H9 (cell line): ENCODE data around the gene GOLGA8A. TPM values are rescaled to one million over a fixed set of nuclear protein-coding genes. Genes with fewer than 3 reads are reported as not detected.

Experiments
- DNase-seq: peaks from one replicate; pipeline ENCODE4 v3.0.0-alpha.2; 2017
- H2AFZ ChIP-seq: one replicate; pipeline ENCODE4 v1.6.1; 2013; ENCODE audit warnings: mild to moderate bottlenecking, low read length, control low read depth, moderate library complexity
- H2AK5ac ChIP-seq: 2 replicates; pipeline ENCODE4 v1.6.1; 2013; ENCODE audit warnings: low read length, control low read depth, mixed read lengths; ENCODE audit not compliant: insufficient read length
- H2BK120ac ChIP-seq: one replicate; pipeline ENCODE4 v1.6.1; 2013; ENCODE audit warnings: low read depth, mild to moderate bottlenecking, low read length, control low read depth, inconsistent platforms; ENCODE audit not compliant: poor library complexity, severe bottlenecking
- H2BK12ac ChIP-seq: 2 replicates; pipeline ENCODE4 v1.6.1; 2013; ENCODE audit warnings: low read length, control low read depth, mixed read lengths, low read depth; ENCODE audit not compliant: insufficient read length
- H2BK15ac ChIP-seq: 2 replicates; pipeline ENCODE4 v1.6.1; 2013; ENCODE audit warnings: low read depth, low read length, control low read depth
- H2BK20ac ChIP-seq: one replicate; pipeline ENCODE4 v1.6.1; 2013; ENCODE audit warnings: low read depth, mild to moderate bottlenecking, low read length, control low read depth, inconsistent platforms; ENCODE audit not compliant: poor library complexity, severe bottlenecking
- H2BK5ac ChIP-seq: 2 replicates; pipeline ENCODE4 v1.6.1; 2013; ENCODE audit warnings: low read length, control low read depth, mixed read lengths; ENCODE audit not compliant: insufficient read length
- H3K14ac ChIP-seq: 2 replicates; pipeline ENCODE4 v1.6.1; 2013; ENCODE audit warnings: low read length, control low read depth; ENCODE audit not compliant: insufficient read depth
- H3K18ac ChIP-seq: 2 replicates; pipeline ENCODE4 v1.6.1; 2013; ENCODE audit warnings: low read depth, mild to moderate bottlenecking, mixed read lengths, low read length, control low read depth; ENCODE audit not compliant: insufficient read length
- H3K23ac ChIP-seq: 2 replicates; pipeline ENCODE4 v1.6.1; 2013; ENCODE audit warnings: low read length, control low read depth, mixed read lengths, low read depth; ENCODE audit not compliant: insufficient read length
- H3K23me2 ChIP-seq: 2 replicates; pipeline ENCODE4 v1.6.1; 2013; ENCODE audit warnings: low read depth, mild to moderate bottlenecking, mixed read lengths, low read length, control low read depth; ENCODE audit not compliant: insufficient read length, poor library complexity, severe bottlenecking
- H3K27ac ChIP-seq: 2 replicates; pipeline ENCODE4 v1.5.1; 2013; ENCODE audit warnings: low read length, control low read depth, mixed read lengths, low read depth; ENCODE audit not compliant: insufficient read length
- H3K27me3 ChIP-seq: 2 replicates; pipeline ENCODE4 v1.6.1; 2013; ENCODE audit warnings: low read length, control low read depth, inconsistent platforms; ENCODE audit not compliant: insufficient read depth
- H3K4ac ChIP-seq: 2 replicates; pipeline ENCODE4 v1.6.1; 2013; ENCODE audit warnings: low read depth, mild to moderate bottlenecking, control low read depth, inconsistent platforms, low read length, moderate library complexity
- H3K4me1 ChIP-seq: 2 replicates; pipeline ENCODE4 v1.6.1; 2013; ENCODE audit warnings: low read length, control low read depth, inconsistent platforms; ENCODE audit not compliant: insufficient read depth
- H3K4me2 ChIP-seq: 2 replicates; pipeline ENCODE4 v1.6.1; 2013; ENCODE audit warnings: low read length, control low read depth, mixed read lengths; ENCODE audit not compliant: insufficient read length, insufficient read depth
- H3K56ac ChIP-seq: 2 replicates; pipeline ENCODE4 v1.6.1; 2013; ENCODE audit warnings: low read depth, mild to moderate bottlenecking, mixed read lengths, low read length, control low read depth; ENCODE audit not compliant: insufficient read length
- H3K79me1 ChIP-seq: 2 replicates; pipeline ENCODE4 v1.6.1; 2013; ENCODE audit warnings: low read depth, mild to moderate bottlenecking, moderate library complexity, low read length, control low read depth, inconsistent platforms; ENCODE audit not compliant: insufficient read depth, poor library complexity, severe bottlenecking
- H3K79me2 ChIP-seq: 2 replicates; pipeline ENCODE4 v1.6.1; 2013; ENCODE audit warnings: low read length, control low read depth, inconsistent platforms; ENCODE audit not compliant: insufficient read depth
- H3K9ac ChIP-seq: 2 replicates; pipeline ENCODE4 v1.6.1; 2013; ENCODE audit warnings: low read length, control low read depth, mixed read lengths; ENCODE audit not compliant: insufficient read length; ENCODE audit errors: extremely low read depth
- H3K9me3 ChIP-seq: one replicate; pipeline ENCODE4 v1.6.1; 2013; ENCODE audit warnings: low read depth, low read length, inconsistent platforms; ENCODE audit not compliant: control insufficient read depth
- H3T11ph ChIP-seq: one replicate; pipeline ENCODE4 v1.6.1; 2013; ENCODE audit warnings: mild to moderate bottlenecking, low read length, control low read depth, inconsistent platforms
- H4K20me1 ChIP-seq: one replicate; pipeline ENCODE4 v1.6.1; 2013; ENCODE audit not compliant: control insufficient read depth, insufficient read length, insufficient read depth
- H4K5ac ChIP-seq: 2 replicates; pipeline ENCODE4 v1.6.1; 2013; ENCODE audit warnings: low read depth, mild to moderate bottlenecking, mixed read lengths, low read length, control low read depth; ENCODE audit not compliant: insufficient read length
- H4K8ac ChIP-seq: replicated peaks from 2 replicates; pipeline ENCODE4 v1.6.1; 2013; ENCODE audit warnings: low read length, control low read depth, mixed read lengths, low read depth; ENCODE audit not compliant: insufficient read length
- H4K91ac ChIP-seq: 2 replicates; pipeline ENCODE4 v1.6.1; 2013; ENCODE audit warnings: low read depth, mild to moderate bottlenecking, moderate library complexity, mixed read lengths, low read length, control low read depth; ENCODE audit not compliant: insufficient read length
- H3K27ac Mint-ChIP-seq, 3 experiments: 2 replicates in 2 of 3; 3 replicates in 1 of 3; pipeline ENCODE4 v1.8.0; 2020 to 2021; ENCODE audit warnings: mixed read lengths in 3 of 3, mild to moderate bottlenecking in 1 of 3, moderate library complexity in 1 of 3
- H3K27me3 Mint-ChIP-seq: 2 replicates; pipeline ENCODE4 v1.8.0; 2021; ENCODE audit warnings: low read depth, mild to moderate bottlenecking, moderate library complexity, mixed read lengths
- H3K36me3 Mint-ChIP-seq, 3 experiments: 2 replicates in 2 of 3; 3 replicates in 1 of 3; pipeline ENCODE4 v1.8.0; 2020 to 2021; ENCODE audit warnings: low read depth in 3 of 3, mixed read lengths in 3 of 3; ENCODE audit not compliant: insufficient read depth in 1 of 3
- H3K4me1 Mint-ChIP-seq, 2 experiments: 2 replicates each; pipeline ENCODE4 v1.8.0; 2020; ENCODE audit warnings: mixed read lengths in 2 of 2
- H3K4me3 Mint-ChIP-seq, 2 experiments: 2 replicates in 1 of 2; 3 replicates in 1 of 2; pipeline ENCODE4 v1.8.0; 2020 to 2021; ENCODE audit warnings: mild to moderate bottlenecking in 2 of 2, mixed read lengths in 2 of 2, moderate library complexity in 1 of 2
- H3K9me3 Mint-ChIP-seq, 2 experiments: 2 replicates in 1 of 2; 3 replicates in 1 of 2; pipeline ENCODE4 v1.8.0; 2020; ENCODE audit warnings: mild to moderate bottlenecking in 2 of 2, mixed read lengths in 2 of 2, moderate library complexity in 1 of 2
- WGBS: extraction: QIAGEN DNeasy Blood & Tissue Kit; methylation state at CpG from one replicate; pipeline ENCODE4 v1.1.7; 2013; ENCODE audit warnings: missing lambda C conversion rate, low lambda C conversion rate, mixed read lengths; ENCODE audit not compliant: insufficient read length; ENCODE audit errors: extremely low coverage; 5-methylcytosine and 5-hydroxymethylcytosine counted together
- total RNA-seq: library from RNA; stranded (reverse); gene quantifications from 2 replicates; pipeline ENCODE4 v1.2.1, GENCODE V29; 2021
- TF ChIP-seq, protein P1 (sequence below): fragments of 200-600 bp; sonication (generic); conservative IDR thresholded peaks from 3 replicates; pipeline ENCODE4 v1.8.0; 2021; ENCODE audit warnings: antibody characterized with exemption, mild to moderate bottlenecking

Gene GOLGA8A
- total RNA-seq, 1 experiment from 2014 or later = 58.8 TPM

DNA sequence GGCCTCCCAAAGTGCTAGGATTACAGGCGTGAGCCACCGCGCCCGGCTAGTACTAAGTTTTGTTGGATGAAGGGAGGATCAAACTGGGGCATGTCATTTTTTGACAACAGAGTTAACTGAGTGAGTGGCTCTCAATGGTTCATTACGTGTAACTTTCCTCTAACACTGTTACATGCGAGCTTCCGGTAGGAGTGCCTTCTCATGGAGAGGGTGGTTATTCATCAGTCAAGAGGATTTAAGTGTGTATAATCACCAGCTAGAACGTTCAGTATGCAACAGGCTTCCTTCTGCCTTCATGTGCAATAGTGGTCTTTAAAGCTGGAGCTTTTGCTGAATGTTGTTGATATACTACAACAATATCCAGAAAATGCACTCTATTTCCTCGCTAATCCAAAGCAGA, 19.1 kb upstream of the GOLGA8A start:
- Mint-ChIP-seq H3K27me3 (peaks cover 15% of the 10 kb centered on the region), H3K4me1 (no peaks in the 10 kb centered on the region), H3K36me3 (no peaks in the 10 kb centered on the region), H3K27ac (no peak overlapping the region), H3K4me3 (no peak overlapping the region), H3K9me3 (no peaks in the 10 kb centered on the region)
- Histone ChIP-seq H3K4me1 (no peaks in the 10 kb centered on the region), H3K9me3 (no peaks in the 10 kb centered on the region), H3K4ac (no peak overlapping the region), H3K9ac (no peak overlapping the region), H2AK5ac (no peak overlapping the region), H3K18ac (no peak overlapping the region), H2BK12ac (no peak overlapping the region), H3K14ac (no peak overlapping the region), H3K79me1 (no peaks in the 10 kb centered on the region), H2BK120ac (no peak overlapping the region), H2BK20ac (no peak overlapping the region), H2AFZ (no peak overlapping the region), H3T11ph (no peak overlapping the region), H3K23me2 (no peaks in the 10 kb centered on the region), H2BK15ac (no peak overlapping the region), H3K27me3 (no peaks in the 10 kb centered on the region), H2BK5ac (no peak overlapping the region), H3K23ac (no peak overlapping the region), H3K27ac (no peak overlapping the region), H4K5ac (no peak overlapping the region), H4K91ac (no peak overlapping the region), H4K20me1 (no peaks in the 10 kb centered on the region), H3K79me2 (no peaks in the 10 kb centered on the region), H3K4me2 (no peak overlapping the region), H3K56ac (no peak overlapping the region), H4K8ac (no peak overlapping the region)
- WGBS = no CpG with 5 or more reads among the region's 9 CpGs
- TF ChIP-seq, protein P1, sequence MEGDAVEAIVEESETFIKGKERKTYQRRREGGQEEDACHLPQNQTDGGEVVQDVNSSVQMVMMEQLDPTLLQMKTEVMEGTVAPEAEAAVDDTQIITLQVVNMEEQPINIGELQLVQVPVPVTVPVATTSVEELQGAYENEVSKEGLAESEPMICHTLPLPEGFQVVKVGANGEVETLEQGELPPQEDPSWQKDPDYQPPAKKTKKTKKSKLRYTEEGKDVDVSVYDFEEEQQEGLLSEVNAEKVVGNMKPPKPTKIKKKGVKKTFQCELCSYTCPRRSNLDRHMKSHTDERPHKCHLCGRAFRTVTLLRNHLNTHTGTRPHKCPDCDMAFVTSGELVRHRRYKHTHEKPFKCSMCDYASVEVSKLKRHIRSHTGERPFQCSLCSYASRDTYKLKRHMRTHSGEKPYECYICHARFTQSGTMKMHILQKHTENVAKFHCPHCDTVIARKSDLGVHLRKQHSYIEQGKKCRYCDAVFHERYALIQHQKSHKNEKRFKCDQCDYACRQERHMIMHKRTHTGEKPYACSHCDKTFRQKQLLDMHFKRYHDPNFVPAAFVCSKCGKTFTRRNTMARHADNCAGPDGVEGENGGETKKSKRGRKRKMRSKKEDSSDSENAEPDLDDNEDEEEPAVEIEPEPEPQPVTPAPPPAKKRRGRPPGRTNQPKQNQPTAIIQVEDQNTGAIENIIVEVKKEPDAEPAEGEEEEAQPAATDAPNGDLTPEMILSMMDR = no peak
- DNase-seq = no peak
